ENCODE measurements around the gene NHERF2.

DNA sequence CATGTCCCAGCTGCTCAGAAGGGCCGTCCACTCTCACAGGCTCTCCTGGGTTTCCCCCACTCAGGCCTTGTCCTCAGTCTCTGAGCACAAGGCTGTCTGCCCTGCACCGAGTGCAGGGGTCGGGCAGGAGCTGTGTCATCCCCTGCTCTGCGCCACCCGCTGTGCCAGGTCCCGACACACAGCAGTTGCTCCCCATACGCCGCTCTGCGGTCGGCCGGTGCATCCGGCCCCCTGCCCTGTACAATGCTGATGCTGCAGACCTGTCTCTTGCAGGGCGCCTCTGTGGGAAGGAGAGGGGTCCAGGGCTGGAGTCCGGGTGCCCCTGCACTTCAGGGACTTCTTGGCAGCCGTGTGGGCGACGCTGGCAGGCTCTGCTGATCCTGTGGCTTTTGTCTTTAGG, 27.2 kb downstream of the NHERF2 start:
- TF ChIP-seq, protein P1, sequence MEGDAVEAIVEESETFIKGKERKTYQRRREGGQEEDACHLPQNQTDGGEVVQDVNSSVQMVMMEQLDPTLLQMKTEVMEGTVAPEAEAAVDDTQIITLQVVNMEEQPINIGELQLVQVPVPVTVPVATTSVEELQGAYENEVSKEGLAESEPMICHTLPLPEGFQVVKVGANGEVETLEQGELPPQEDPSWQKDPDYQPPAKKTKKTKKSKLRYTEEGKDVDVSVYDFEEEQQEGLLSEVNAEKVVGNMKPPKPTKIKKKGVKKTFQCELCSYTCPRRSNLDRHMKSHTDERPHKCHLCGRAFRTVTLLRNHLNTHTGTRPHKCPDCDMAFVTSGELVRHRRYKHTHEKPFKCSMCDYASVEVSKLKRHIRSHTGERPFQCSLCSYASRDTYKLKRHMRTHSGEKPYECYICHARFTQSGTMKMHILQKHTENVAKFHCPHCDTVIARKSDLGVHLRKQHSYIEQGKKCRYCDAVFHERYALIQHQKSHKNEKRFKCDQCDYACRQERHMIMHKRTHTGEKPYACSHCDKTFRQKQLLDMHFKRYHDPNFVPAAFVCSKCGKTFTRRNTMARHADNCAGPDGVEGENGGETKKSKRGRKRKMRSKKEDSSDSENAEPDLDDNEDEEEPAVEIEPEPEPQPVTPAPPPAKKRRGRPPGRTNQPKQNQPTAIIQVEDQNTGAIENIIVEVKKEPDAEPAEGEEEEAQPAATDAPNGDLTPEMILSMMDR (IDR thresholded peaks at IDR 0.05), result no peak
- TF ChIP-seq POLR2A (IDR thresholded peaks at IDR 0.05), result no peak
